CD4-positive, alpha-beta T cell (primary cell): ENCODE measurements around the gene HSF4. TPM values are rescaled to one million over a fixed set of nuclear protein-coding genes. Genes with fewer than 3 reads are reported as not detected.

Experiments
- ATAC-seq: fragments of 200-7000 bp; cut with Tn5 transposase; one replicate; pipeline ENCODE4 v1.10.0; 2022; ENCODE audit warnings: mild to moderate bottlenecking; ENCODE audit not compliant: poor library complexity
- CTCF ChIA-PET: fragments of 350-600 bp; sonication (Branson Sonifier 250); formaldehyde crosslinking; loops from one replicate; lab custom pipeline; 2021; ENCODE audit warnings: antibody characterized with exemption, inconsistent platforms; lab: Charles Lee
- POLR2A ChIA-PET: fragments of 350-600 bp; sonication (Branson Sonifier 250); formaldehyde crosslinking; loops from one replicate; lab custom pipeline; 2021; ENCODE audit warnings: antibody characterized with exemption, inconsistent platforms; lab: Charles Lee
- DNase-seq, 14 experiments: peaks; one replicate each; pipeline ENCODE4 v3.0.0-alpha.2; 2013 to 2020; ENCODE audit warnings: mixed read lengths in 2 of 14
- H3K27ac ChIP-seq, 2 donors: one replicate each; pipeline versions ENCODE4 v1.5.1 to v1.7.0; 2013; ENCODE audit warnings: low read length in 2 of 2, low read depth in 1 of 2, mild to moderate bottlenecking in 1 of 2
- H3K27me3 ChIP-seq, 2 experiments: 1 replicate in 1 of 2; 2 replicates in 1 of 2; pipeline versions ENCODE4 v1.6.1 to v1.7.0; 2013; ENCODE audit warnings: low read length in 2 of 2, control low read depth in 1 of 2, mild to moderate bottlenecking in 1 of 2, moderate library complexity in 1 of 2; ENCODE audit not compliant: insufficient read depth in 2 of 2, control insufficient read depth in 1 of 2
- H3K36me3 ChIP-seq: one replicate; pipeline ENCODE4 v1.6.1; 2013; ENCODE audit warnings: low read length, control low read depth; ENCODE audit not compliant: insufficient read depth
- H3K4me1 ChIP-seq: one replicate; pipeline ENCODE4 v1.6.1; 2013; ENCODE audit warnings: low read length, control low read depth; ENCODE audit not compliant: insufficient read depth
- H3K4me3 ChIP-seq: one replicate; pipeline ENCODE4 v1.5.1; 2013; ENCODE audit warnings: mild to moderate bottlenecking, low read length, moderate library complexity
- H3K9me3 ChIP-seq, 2 experiments: 1 replicate in 1 of 2; 2 replicates in 1 of 2; pipeline versions ENCODE4 v1.6.1 to v1.7.0; 2013; ENCODE audit warnings: low read length in 2 of 2, mild to moderate bottlenecking in 2 of 2, control low read depth in 1 of 2, moderate library complexity in 1 of 2; ENCODE audit not compliant: control insufficient read depth in 1 of 2, insufficient read depth in 1 of 2
- H3K27ac Mint-ChIP-seq: one replicate; pipeline ENCODE4 v1.8.0; 2020; ENCODE audit warnings: mixed read lengths
- H3K27me3 Mint-ChIP-seq: one replicate; pipeline ENCODE4 v1.8.0; 2021; ENCODE audit warnings: mixed read lengths
- H3K36me3 Mint-ChIP-seq: one replicate; pipeline ENCODE4 v1.8.0; 2021; ENCODE audit warnings: low read depth, mixed read lengths
- H3K4me1 Mint-ChIP-seq: one replicate; pipeline ENCODE4 v1.8.0; 2021; ENCODE audit warnings: low read depth, mixed read lengths
- H3K4me3 Mint-ChIP-seq: one replicate; pipeline ENCODE4 v1.8.0; 2020; ENCODE audit warnings: mild to moderate bottlenecking, mixed read lengths
- H3K9me3 Mint-ChIP-seq: one replicate; pipeline ENCODE4 v1.8.0; 2020; ENCODE audit warnings: mixed read lengths
- CTCF ChIP-seq: fragments of 200-600 bp; IDR thresholded peaks from one replicate; pipeline ENCODE4 v1.8.0; 2022; ENCODE audit warnings: antibody characterized with exemption, mild to moderate bottlenecking
- intact Hi-C, 2 experiments: fragments of 100-400 bp; cut with DNase I in 1 of 2; cut with micrococcal nuclease in 1 of 2; formaldehyde crosslinking; loops; one replicate each; pipeline versions ENCODE4 v1.15.1 to v1.9.0; 2023 to 2025; cut with DNase I, micrococcal nuclease
- total RNA-seq, 174 experiments: library from RNA in 2 of 174; stranded (reverse) in 2 of 174; gene quantifications; one replicate each; pipeline ENCODE4 v1.2.3 and lab custom pipeline; 2021 to 2026

Gene HSF4
- total RNA-seq, 2 experiments from 2014 or later: 19.7 to 26.1 TPM

GRCh38 chr16:67170168-67170948, 5.8 kb downstream of the HSF4 start, which contains the start of gene NOL3:
NOL3 (plus strand) TSS chr16:67170538.
- Mint-ChIP-seq H3K27ac (no peak within 1 kb of the TSS), H3K27me3 (peaks cover 85% of the 10 kb centered on the region), H3K36me3 (no peaks in the 10 kb centered on the region), H3K9me3 (no peaks in the 10 kb centered on the region), H3K4me3 (peak within 1 kb of the TSS; percentile 62), H3K4me1 (peaks cover 40% of the 10 kb centered on the region)
- H3K4me1 ChIP-seq: peaks cover 51% of the 10 kb centered on the region
- TF ChIP-seq CTCF: no peak
- H3K36me3 ChIP-seq: no peaks in the 10 kb centered on the region
- intact Hi-C loops: no loop called here
- peaks cover 0 to 16% of the 10 kb centered on the region in 2 experiments for H3K9me3 ChIP-seq
- ChIA-PET POLR2A (interaction anchor here (1.6 to 2.5 kb wide), 2 partner anchors 10 to 13 kb away, joined by 3 to 16 read pairs; partner anchors contain the start of genes FBXL8 and TRADD), CTCF (interaction anchor here (0.6 to 1.9 kb wide), 4 partner anchors 15 to 189 kb away, joined by 3 to 7 read pairs (median 3); no protein-coding TSS in a partner anchor)
- H3K4me3 ChIP-seq: peak within 1 kb of the TSS; percentile 19
- H3K27ac ChIP-seq: no peak within 1 kb of the TSS
- H3K27me3 ChIP-seq: peaks cover 66 to 69% of the 10 kb centered on the region in 2 experiments
- ATAC-seq: no peak
- DNase-seq: peak in 4 of 14 experiments; percentile 29 to 59 (median 46)

GRCh38 chr16:67170949-67171649, 6.6 kb downstream of the HSF4 start:
- Histone ChIP-seq H3K27ac (no peak overlapping the region), H3K36me3 (no peaks in the 10 kb centered on the region), H3K4me1 (peaks cover 48% of the 10 kb centered on the region), H3K4me3 (peak overlapping the region; percentile 12), H3K27me3 (peaks cover 61 to 62% of the 10 kb centered on the region in 2 experiments), H3K9me3 (peaks cover 0 to 14% of the 10 kb centered on the region in 2 experiments)
- Mint-ChIP-seq H3K36me3 (no peaks in the 10 kb centered on the region), H3K27ac (no peak overlapping the region), H3K27me3 (peaks cover 88% of the 10 kb centered on the region), H3K4me1 (peaks cover 39% of the 10 kb centered on the region), H3K4me3 (no peak overlapping the region), H3K9me3 (no peaks in the 10 kb centered on the region)
- intact Hi-C loops: no loop called here
- no peak for DNase-seq
- ATAC-seq: no peak
- ChIA-PET POLR2A (interaction anchor here (0.6 to 2.5 kb wide), 2 partner anchors 11 to 25 kb away, joined by 3 to 16 read pairs; partner anchors contain the start of genes FBXL8 and TRADD), CTCF (interaction anchor here (0.6 kb wide), 1 partner anchor 130 kb away, joined by 3 read pairs; no protein-coding TSS in a partner anchor)
- TF ChIP-seq CTCF: no peak

GRCh38 chr16:67173323-67173722, 8.8 kb downstream of the HSF4 start:
- ATAC-seq: no peak
- no peak for TF ChIP-seq CTCF
- H3K36me3 ChIP-seq: no peaks in the 10 kb centered on the region
- no peaks in the 10 kb centered on the region for H3K36me3 Mint-ChIP-seq
- H3K9me3 ChIP-seq: peaks cover 0 to 10% of the 10 kb centered on the region in 2 experiments
- intact Hi-C loops: no loop called here
- peak overlapping the region; percentile 53 for H3K4me3 ChIP-seq
- no peaks in the 10 kb centered on the region for H3K9me3 Mint-ChIP-seq
- peaks cover 47% of the 10 kb centered on the region for H3K4me1 Mint-ChIP-seq
- H3K27me3 ChIP-seq: peaks cover 40 to 49% of the 10 kb centered on the region in 2 experiments
- no peak overlapping the region for H3K27ac Mint-ChIP-seq
- DNase-seq: no peak
- H3K4me3 Mint-ChIP-seq: peak overlapping the region; percentile 82
- ChIA-PET CTCF (no interaction called here), POLR2A (interaction anchor here (3.2 to 5.7 kb wide), 2 partner anchors 10 to 14 kb away, joined by 16 to 44 read pairs; partner anchors contain the start of genes FBXL8 and TRADD)
- H3K27ac ChIP-seq: no peak overlapping the region
- H3K27me3 Mint-ChIP-seq: peaks cover 81% of the 10 kb centered on the region
- H3K4me1 ChIP-seq: peaks cover 59% of the 10 kb centered on the region
